HCT116 (cell line): ENCODE measurements around the gene OR2V2. TPM values are rescaled to one million over a fixed set of nuclear protein-coding genes. Genes with fewer than 3 reads are reported as not detected.
A peak's percentile ranks its signal among the peaks of the same experiment; 100 is the strongest.

Source experiments
- ATAC-seq: fragments of 200-7000 bp; cut with Tn5 transposase; 2 replicates; pipeline ENCODE4 v1.9.1; 2020; ENCODE audit warnings: mild to moderate bottlenecking, moderate library complexity
- BruUV-seq: library from RNA; stranded (reverse); fragments of 400-500 nt; replicated peaks from 2 replicates; lab custom pipeline; 2021; lab: Mats Ljungman, UMichigan
- CTCF ChIA-PET: fragments of 300-600 bp; sonication (Branson Sonifier 250); formaldehyde crosslinking; loops from one replicate; lab custom pipeline; 2021; ENCODE audit warnings: antibody characterized with exemption; lab: Charles Lee
- POLR2A ChIA-PET: fragments of 300-600, 350-600 bp; sonication (Branson Sonifier 250); formaldehyde crosslinking; loops from one replicate; lab custom pipeline; 2021; ENCODE audit warnings: antibody characterized with exemption; lab: Charles Lee
- RAD21 ChIA-PET, 2 experiments: fragments of 300-600 bp; sonication (Branson Sonifier 250); formaldehyde crosslinking; loops; one replicate each; lab custom pipeline; 2023; ENCODE audit warnings: low total read pairs in 2 of 2; ENCODE audit not compliant: uncharacterized antibody in 2 of 2, unreplicated experiment in 2 of 2, low non-redundant PET in 1 of 2; lab: Charles Lee
- DNase-seq: peaks from one replicate; pipeline ENCODE4 v3.0.0-alpha.2; 2010; ENCODE audit warnings: low read depth, low spot score
- H2AFZ ChIP-seq: fragments of 200-600 bp; shearing (Covaris generic), sonication (generic); 2 replicates; pipeline ENCODE4 v1.6.1; 2017; ENCODE audit warnings: low read depth, mixed run types, mixed read lengths, antibody characterized with exemption, low read length; ENCODE audit not compliant: poor library complexity, severe bottlenecking
- H3K27ac ChIP-seq: 2 replicates; pipeline ENCODE4 v1.5.1; 2012; ENCODE audit warnings: low read depth, low read length
- H3K27me3 ChIP-seq: fragments of 200-600 bp; sonication (generic); 2 replicates; pipeline ENCODE4 v1.6.1; 2016; ENCODE audit warnings: mixed run types, low read length, mixed read lengths; ENCODE audit not compliant: insufficient read depth
- H3K36me3 ChIP-seq, 2 experiments: fragments of 200-500 bp in 1 of 2; fragments of 200-600 bp in 1 of 2; sonication (Bioruptor generic) in 1 of 2; sonication (generic) in 1 of 2; 2 replicates each; pipeline versions ENCODE4 v1.5.1 to v1.6.1; 2014 to 2016; ENCODE audit warnings: low read length in 2 of 2, inconsistent platforms in 1 of 2, mixed read lengths in 1 of 2, mixed run types in 1 of 2; ENCODE audit not compliant: insufficient read depth in 2 of 2, control insufficient read depth in 1 of 2
- H3K4me1 ChIP-seq, 2 experiments: fragments of 200-600 bp in 1 of 2; sonication (generic) in 1 of 2; 2 replicates each; pipeline versions ENCODE4 v1.5.1 to v1.6.1; 2012 to 2017; ENCODE audit warnings: low read length in 2 of 2, inconsistent platforms in 1 of 2, mild to moderate bottlenecking in 1 of 2, mixed read lengths in 1 of 2, mixed run types in 1 of 2, moderate library complexity in 1 of 2; ENCODE audit not compliant: insufficient read depth in 2 of 2, control insufficient read depth in 1 of 2
- H3K4me2 ChIP-seq: fragments of 200-600 bp; sonication (generic); 2 replicates; pipeline ENCODE4 v1.6.1; 2017; ENCODE audit warnings: mixed run types, low read length, mixed read lengths
- H3K4me3 ChIP-seq, 2 experiments: fragments of 200-600 bp in 1 of 2; sonication (generic) in 1 of 2; replicated peaks in 1 of 2; 2 replicates each; pipeline ENCODE4 v1.5.1; 2011 to 2016; ENCODE audit warnings: low read length in 2 of 2, control low read depth in 1 of 2, low read depth in 1 of 2, mild to moderate bottlenecking in 1 of 2, mixed read lengths in 1 of 2, mixed run types in 1 of 2
- H3K79me2 ChIP-seq: fragments of 200-600 bp; sonication (generic); 2 replicates; pipeline ENCODE4 v1.6.1; 2017; ENCODE audit warnings: mild to moderate bottlenecking, mixed run types, low read length, moderate library complexity, mixed read lengths; ENCODE audit not compliant: insufficient read depth
- H3K9ac ChIP-seq: fragments of 200-600 bp; sonication (generic); 2 replicates; pipeline ENCODE4 v1.6.1; 2016; ENCODE audit warnings: low read length, mixed read lengths
- H3K9me2 ChIP-seq: fragments of 200-600 bp; sonication (generic), shearing (Covaris generic); 2 replicates; pipeline ENCODE4 v1.6.1; 2017; ENCODE audit warnings: mixed run types, mild to moderate bottlenecking, moderate library complexity; ENCODE audit not compliant: insufficient read depth
- H3K9me3 ChIP-seq, 2 experiments: fragments of 200-500 bp in 1 of 2; fragments of 200-600 bp in 1 of 2; sonication (Bioruptor generic) in 1 of 2; sonication (generic) in 1 of 2; 2 replicates each; pipeline ENCODE4 v1.6.1; 2014 to 2017; ENCODE audit warnings: low read length in 2 of 2, mixed read lengths in 2 of 2, inconsistent platforms in 1 of 2, low read depth in 1 of 2, mild to moderate bottlenecking in 1 of 2, mixed run types in 1 of 2, moderate library complexity in 1 of 2; ENCODE audit not compliant: control insufficient read depth in 1 of 2, insufficient read depth in 1 of 2
- H4K20me1 ChIP-seq: fragments of 200-600 bp; sonication (generic), shearing (Covaris generic); 2 replicates; pipeline ENCODE4 v1.6.1; 2017; ENCODE audit warnings: mixed run types, mild to moderate bottlenecking, moderate library complexity; ENCODE audit not compliant: insufficient read depth
- ATF3 ChIP-seq: IDR thresholded peaks from 2 replicates; pipeline ENCODE4 v1.6.1; 2012
- CBX3 ChIP-seq: IDR thresholded peaks from 2 replicates; pipeline ENCODE4 v1.6.1; 2012; ENCODE audit warnings: low read depth
- CTCF ChIP-seq, 3 experiments: fragments of 200-600 bp in 1 of 3; sonication (generic) in 1 of 3; IDR thresholded peaks in 2 of 3; conservative IDR thresholded peaks in 1 of 3; 2 replicates each; pipeline ENCODE4 v1.5.1; 2012 to 2017; ENCODE audit warnings: low read depth in 2 of 3, low read length in 2 of 3, antibody characterized with exemption in 1 of 3, borderline replicate concordance in 1 of 3, control low read depth in 1 of 3, mild to moderate bottlenecking in 1 of 3, mixed read lengths in 1 of 3, mixed run types in 1 of 3, moderate library complexity in 1 of 3; ENCODE audit not compliant: insufficient read depth in 1 of 3
- EGR1 ChIP-seq: IDR thresholded peaks from 2 replicates; pipeline ENCODE4 v1.6.1; 2012; ENCODE audit warnings: low read depth
- ELF1 ChIP-seq: IDR thresholded peaks from 2 replicates; pipeline ENCODE4 v1.6.1; 2012; ENCODE audit warnings: low read depth, borderline replicate concordance
- EZH2phosphoT487 ChIP-seq: fragments of 200-600 bp; IDR thresholded peaks from 2 replicates; pipeline ENCODE4 v1.6.1; 2018; ENCODE audit warnings: antibody characterized with exemption, borderline replicate concordance
- JUND ChIP-seq: IDR thresholded peaks from 2 replicates; pipeline ENCODE4 v1.6.1; 2012
- MAX ChIP-seq: IDR thresholded peaks from 2 replicates; pipeline ENCODE4 v1.6.1; 2012
- POLR2A ChIP-seq: IDR thresholded peaks from 2 replicates; pipeline ENCODE4 v1.7.0; 2011; ENCODE audit warnings: borderline replicate concordance; ENCODE audit not compliant: insufficient read depth, insufficient read length; ENCODE audit errors: extremely low read depth
- REST ChIP-seq: IDR thresholded peaks from 2 replicates; pipeline ENCODE4 v1.6.1; 2012; ENCODE audit warnings: low read depth
- SP1 ChIP-seq: IDR thresholded peaks from 2 replicates; pipeline ENCODE4 v1.6.1; 2012; ENCODE audit warnings: low read depth
- SRF ChIP-seq: IDR thresholded peaks from 2 replicates; pipeline ENCODE4 v1.6.1; 2012; ENCODE audit warnings: low read depth
- TCF7L2 ChIP-seq: IDR thresholded peaks from 2 replicates; pipeline ENCODE4 v1.7.0; 2011; ENCODE audit warnings: borderline replicate concordance, inconsistent platforms; ENCODE audit not compliant: insufficient read depth, insufficient read length; ENCODE audit errors: extremely low read depth
- YY1 ChIP-seq: IDR thresholded peaks from 2 replicates; pipeline ENCODE4 v1.6.1; 2011; ENCODE audit warnings: low read length, low read depth, moderate library complexity, mild to moderate bottlenecking; ENCODE audit not compliant: insufficient replicate concordance; ENCODE audit errors: extremely low read depth
- ZBTB33 ChIP-seq: IDR thresholded peaks from 2 replicates; pipeline ENCODE4 v1.6.1; 2011; ENCODE audit warnings: mild to moderate bottlenecking, low read length, moderate library complexity; ENCODE audit not compliant: insufficient replicate concordance; ENCODE audit errors: extremely low read depth
- ZNF274 ChIP-seq: fragments of 200-500 bp; sonication (Bioruptor generic); IDR thresholded peaks from 2 replicates; pipeline ENCODE4 v1.6.1; 2014; ENCODE audit warnings: mild to moderate bottlenecking, low read depth, low read length, inconsistent platforms
- intact Hi-C: fragments of 100-400 bp; cut with micrococcal nuclease; formaldehyde crosslinking; loops from 2 replicates; pipeline ENCODE4 v1.10.0; 2022
- total RNA-seq: library from RNA; stranded (reverse); gene quantifications from one replicate; pipeline ENCODE4 v1.2.1, GENCODE V29; 2021; ENCODE audit not compliant: unreplicated experiment

The OR2V2 gene
- total RNA-seq, 1 experiment from 2014 or later, result not detected

GRCh38 chr5:181173420-181174342 lies 26.3 kb downstream of the OR2V2 start:
- RAD21 ChIA-PET, result interaction anchor here (0.6 to 1.1 kb wide), 2 partner anchors 22 to 34 kb away, joined by 3 to 4 read pairs; no protein-coding TSS in a partner anchor
- intact Hi-C loops, result loop anchor here (1.0 to 5.0 kb wide), 4 partner anchors 15 to 311 kb away; partner anchors contain the start of genes TRIM41 and ZFP62
- peak; percentile 72 for ATAC-seq
- POLR2A ChIA-PET, result interaction anchor here (1.0 to 2.0 kb wide), 7 partner anchors 12 to 50 kb away, joined by 3 to 7 read pairs (median 4); partner anchors contain the start of gene TRIM41
- Histone ChIP-seq H3K9ac (peak overlapping the region; percentile 64), H3K79me2 (no peaks in the 10 kb centered on the region), H3K4me2 (peak overlapping the region; percentile 90), H3K27ac (peak overlapping the region; percentile 71), H3K9me2 (no peaks in the 10 kb centered on the region), H4K20me1 (no peaks in the 10 kb centered on the region), H3K36me3 (no peaks in the 10 kb centered on the region), H2AFZ (peak overlapping the region; percentile 97), H3K4me3 (peak overlapping the region; percentile 39 to 58), H3K4me1 (peaks cover 13 to 53% of the 10 kb centered on the region in 2 experiments; a peak in 3 of 4 replicates), H3K9me3 (no peaks in the 10 kb centered on the region), H3K27me3 (no peaks in the 10 kb centered on the region)
- CTCF ChIA-PET, result interaction anchor here (0.9 to 2.9 kb wide), 9 partner anchors 8 to 389 kb away, joined by 3 to 9 read pairs (median 4); no protein-coding TSS in a partner anchor
- peak; percentile 86 for DNase-seq
- TSS peak; percentile 62 for BruUV-seq
- peak; percentile 15 for TF ChIP-seq POLR2A
- TF ChIP-seq CTCF (IDR thresholded peaks at IDR 0.05 in 2 of 3, conservative IDR thresholded peaks at IDR 0.05 in 1 of 3; ENCODE audit: borderline replicate concordance in 1 of 3, insufficient read depth in 1 of 3, low read depth in 2 of 3, low read length in 2 of 3), result peak in 1 of 3 experiments; percentile 3; a peak in 1 of 6 replicates
- peak; percentile 33 for TF ChIP-seq TCF7L2
- TF ChIP-seq CBX3, result no peak
- no peak for TF ChIP-seq EZH2phosphoT487
- TF ChIP-seq SRF, result no peak
- TF ChIP-seq ZNF274, result no peak
- no peak for TF ChIP-seq EGR1
- no peak for TF ChIP-seq MAX
- peak; percentile 32 for TF ChIP-seq ZBTB33
- no peak for TF ChIP-seq JUND
- no peak for TF ChIP-seq REST
- no peak for TF ChIP-seq ATF3
- TF ChIP-seq YY1, result no peak
- TF ChIP-seq SP1, result no peak
- no peak for TF ChIP-seq ELF1
